ENCODE data around the gene DCUN1D1. TPM values are rescaled to one million over a fixed set of nuclear protein-coding genes. Genes with fewer than 3 reads are reported as not detected.

DCUN1D1 gene
- total RNA-seq, 1 donor from 2014 or later, result 59.0 TPM

- DNase-seq, result no peak
- Mint-ChIP-seq H3K36me3 (ENCODE audit: low read depth) (peaks cover 15% of the 10 kb centered on the region), H3K27ac (no peak overlapping the region), H3K27me3 (no peaks in the 10 kb centered on the region), H3K4me1 (peaks cover 9% of the 10 kb centered on the region), H3K4me3 (no peak overlapping the region), H3K9me3 (no peaks in the 10 kb centered on the region)
- intact Hi-C loops (cut with micrococcal nuclease), result no loop called here
Measured at GRCh38 chr3:182937293-182938051, 42.9 kb downstream of the DCUN1D1 start.

- Mint-ChIP-seq H3K4me3 (no peak overlapping the region), H3K27ac (no peak overlapping the region), H3K4me1 (peaks cover 9% of the 10 kb centered on the region), H3K36me3 (ENCODE audit: low read depth) (peaks cover 17% of the 10 kb centered on the region), H3K27me3 (no peaks in the 10 kb centered on the region), H3K9me3 (peaks cover 3% of the 10 kb centered on the region)
- no peak for DNase-seq
- intact Hi-C loops (cut with micrococcal nuclease), result no loop called here
Measured at GRCh38 chr3:182936918-182937285, 43.4 kb downstream of the DCUN1D1 start.

GRCh38 chr3:182936239-182936917, 44.0 kb downstream of the DCUN1D1 start:
- Mint-ChIP-seq H3K36me3 (ENCODE audit: low read depth) (peaks cover 19% of the 10 kb centered on the region), H3K27ac (no peak overlapping the region), H3K27me3 (no peaks in the 10 kb centered on the region)

GRCh38 chr3:182935803-182936202, 44.5 kb downstream of the DCUN1D1 start:
- Mint-ChIP-seq H3K36me3 (ENCODE audit: low read depth) (peaks cover 21% of the 10 kb centered on the region), H3K4me1 (peaks cover 9% of the 10 kb centered on the region), H3K27me3 (no peaks in the 10 kb centered on the region), H3K9me3 (peaks cover 3% of the 10 kb centered on the region), H3K27ac (no peak overlapping the region), H3K4me3 (no peak overlapping the region)
- intact Hi-C loops (cut with micrococcal nuclease), result no loop called here
- DNase-seq, result no peak

More at GRCh38 chr3:182936239-182936917, 44.0 kb downstream of the DCUN1D1 start:
- no peak overlapping the region for H3K4me3 Mint-ChIP-seq
- DNase-seq, result no peak
- intact Hi-C loops (cut with micrococcal nuclease), result no loop called here
- peaks cover 9% of the 10 kb centered on the region for H3K4me1 Mint-ChIP-seq
- peaks cover 3% of the 10 kb centered on the region for H3K9me3 Mint-ChIP-seq

- H3K9me3 Mint-ChIP-seq, result peaks cover 17% of the 10 kb centered on the region
- H3K4me1 Mint-ChIP-seq, result peaks cover 4% of the 10 kb centered on the region
- H3K36me3 Mint-ChIP-seq (ENCODE audit: low read depth), result peaks cover 46% of the 10 kb centered on the region
- intact Hi-C loops (cut with micrococcal nuclease), result no loop called here
- H3K27ac Mint-ChIP-seq, result no peak overlapping the region
- no peaks in the 10 kb centered on the region for H3K27me3 Mint-ChIP-seq
- no peak overlapping the region for H3K4me3 Mint-ChIP-seq
- no peak for DNase-seq
Measured at GRCh38 chr3:182925944-182926337, 54.4 kb downstream of the DCUN1D1 start.

GRCh38 chr3:182925330-182925943, 54.9 kb downstream of the DCUN1D1 start:
- H3K4me3 Mint-ChIP-seq, result no peak overlapping the region
- no peaks in the 10 kb centered on the region for H3K27me3 Mint-ChIP-seq
- peaks cover 4% of the 10 kb centered on the region for H3K4me1 Mint-ChIP-seq
- DNase-seq, result no peak
- H3K27ac Mint-ChIP-seq, result no peak overlapping the region
- intact Hi-C loops (cut with micrococcal nuclease), result no loop called here
- H3K9me3 Mint-ChIP-seq, result peaks cover 17% of the 10 kb centered on the region
- peaks cover 49% of the 10 kb centered on the region for H3K36me3 Mint-ChIP-seq (ENCODE audit: low read depth)

- no peak overlapping the region for H3K4me3 Mint-ChIP-seq
- no peaks in the 10 kb centered on the region for H3K4me1 Mint-ChIP-seq
- H3K36me3 Mint-ChIP-seq (ENCODE audit: low read depth), result peaks cover 38% of the 10 kb centered on the region
- no peaks in the 10 kb centered on the region for H3K27me3 Mint-ChIP-seq
- no peak for DNase-seq
- intact Hi-C loops (cut with micrococcal nuclease), result no loop called here
- peaks cover 10% of the 10 kb centered on the region for H3K9me3 Mint-ChIP-seq
- no peak overlapping the region for H3K27ac Mint-ChIP-seq
Measured at GRCh38 chr3:182921665-182922355, 58.5 kb downstream of the DCUN1D1 start.

GRCh38 chr3:182920515-182921084, 59.7 kb downstream of the DCUN1D1 start:
- H3K9me3 Mint-ChIP-seq, result no peaks in the 10 kb centered on the region
- intact Hi-C loops (cut with micrococcal nuclease), result no loop called here
- peaks cover 30% of the 10 kb centered on the region for H3K36me3 Mint-ChIP-seq (ENCODE audit: low read depth)
- no peaks in the 10 kb centered on the region for H3K4me1 Mint-ChIP-seq
- no peak overlapping the region for H3K27ac Mint-ChIP-seq
- H3K4me3 Mint-ChIP-seq, result no peak overlapping the region
- H3K27me3 Mint-ChIP-seq, result no peaks in the 10 kb centered on the region
- no peak for DNase-seq

GRCh38 chr3:182919866-182920357, 60.4 kb downstream of the DCUN1D1 start:
- no peak for DNase-seq
- no peak overlapping the region for H3K27ac Mint-ChIP-seq
- H3K4me1 Mint-ChIP-seq, result no peaks in the 10 kb centered on the region
- H3K4me3 Mint-ChIP-seq, result no peak overlapping the region
- H3K9me3 Mint-ChIP-seq, result no peaks in the 10 kb centered on the region
- intact Hi-C loops (cut with micrococcal nuclease), result no loop called here
- peaks cover 26% of the 10 kb centered on the region for H3K36me3 Mint-ChIP-seq (ENCODE audit: low read depth)
- no peaks in the 10 kb centered on the region for H3K27me3 Mint-ChIP-seq

GRCh38 chr3:182917134-182917533, 63.2 kb downstream of the DCUN1D1 start:
- Mint-ChIP-seq H3K4me1 (peaks cover 16% of the 10 kb centered on the region), H3K36me3 (ENCODE audit: low read depth) (peaks cover 27% of the 10 kb centered on the region), H3K27ac (no peak overlapping the region), H3K4me3 (no peak overlapping the region), H3K9me3 (no peaks in the 10 kb centered on the region), H3K27me3 (no peaks in the 10 kb centered on the region)
- intact Hi-C loops (cut with micrococcal nuclease), result no loop called here
- no peak for DNase-seq

- H3K27me3 Mint-ChIP-seq, result no peaks in the 10 kb centered on the region
- no peak for DNase-seq
- intact Hi-C loops (cut with micrococcal nuclease), result loop anchor here (5.0 kb wide), 1 partner anchor 53 kb away; no protein-coding TSS in a partner anchor
- H3K27ac Mint-ChIP-seq, result peak overlapping the region; percentile 11
- peaks cover 35% of the 10 kb centered on the region for H3K4me1 Mint-ChIP-seq
- no peaks in the 10 kb centered on the region for H3K9me3 Mint-ChIP-seq
- peak overlapping the region; percentile 7 for H3K4me3 Mint-ChIP-seq
- peaks cover 26% of the 10 kb centered on the region for H3K36me3 Mint-ChIP-seq (ENCODE audit: low read depth)
Measured at GRCh38 chr3:182914341-182914740, 66.0 kb downstream of the DCUN1D1 start.

GRCh38 chr3:182913889-182914288, 66.4 kb downstream of the DCUN1D1 start:
- intact Hi-C loops (cut with micrococcal nuclease), result loop anchor here (5.0 kb wide), 1 partner anchor 53 kb away; no protein-coding TSS in a partner anchor
- Mint-ChIP-seq H3K36me3 (ENCODE audit: low read depth) (peaks cover 26% of the 10 kb centered on the region), H3K27me3 (no peaks in the 10 kb centered on the region), H3K27ac (peak overlapping the region; percentile 64), H3K9me3 (no peaks in the 10 kb centered on the region), H3K4me1 (peaks cover 37% of the 10 kb centered on the region), H3K4me3 (peak overlapping the region; percentile 34)
- peak; percentile 62 for DNase-seq

- intact Hi-C loops (cut with micrococcal nuclease), result loop anchor here (5.0 kb wide), 1 partner anchor 55 kb away; no protein-coding TSS in a partner anchor
- Mint-ChIP-seq H3K4me3 (no peak overlapping the region), H3K9me3 (no peaks in the 10 kb centered on the region), H3K27me3 (no peaks in the 10 kb centered on the region), H3K36me3 (ENCODE audit: low read depth) (peaks cover 26% of the 10 kb centered on the region), H3K4me1 (peaks cover 37% of the 10 kb centered on the region), H3K27ac (no peak overlapping the region)
- DNase-seq, result no peak
Measured at GRCh38 chr3:182912474-182912873, 67.9 kb downstream of the DCUN1D1 start.
